H9 (cell line): ENCODE measurements around the gene PARP1. TPM values are rescaled to one million over a fixed set of nuclear protein-coding genes. Genes with fewer than 3 reads are reported as not detected.

Source experiments
- DNase-seq: peaks from one replicate; pipeline ENCODE4 v3.0.0-alpha.2; 2017
- H2AFZ ChIP-seq: one replicate; pipeline ENCODE4 v1.6.1; 2013; ENCODE audit warnings: mild to moderate bottlenecking, low read length, control low read depth, moderate library complexity
- H2AK5ac ChIP-seq: 2 replicates; pipeline ENCODE4 v1.6.1; 2013; ENCODE audit warnings: low read length, control low read depth, mixed read lengths; ENCODE audit not compliant: insufficient read length
- H2BK120ac ChIP-seq: one replicate; pipeline ENCODE4 v1.6.1; 2013; ENCODE audit warnings: low read depth, mild to moderate bottlenecking, low read length, control low read depth, inconsistent platforms; ENCODE audit not compliant: poor library complexity, severe bottlenecking
- H2BK12ac ChIP-seq: 2 replicates; pipeline ENCODE4 v1.6.1; 2013; ENCODE audit warnings: low read length, control low read depth, mixed read lengths, low read depth; ENCODE audit not compliant: insufficient read length
- H2BK15ac ChIP-seq: 2 replicates; pipeline ENCODE4 v1.6.1; 2013; ENCODE audit warnings: low read depth, low read length, control low read depth
- H2BK20ac ChIP-seq: one replicate; pipeline ENCODE4 v1.6.1; 2013; ENCODE audit warnings: low read depth, mild to moderate bottlenecking, low read length, control low read depth, inconsistent platforms; ENCODE audit not compliant: poor library complexity, severe bottlenecking
- H2BK5ac ChIP-seq: 2 replicates; pipeline ENCODE4 v1.6.1; 2013; ENCODE audit warnings: low read length, control low read depth, mixed read lengths; ENCODE audit not compliant: insufficient read length
- H3K14ac ChIP-seq: 2 replicates; pipeline ENCODE4 v1.6.1; 2013; ENCODE audit warnings: low read length, control low read depth; ENCODE audit not compliant: insufficient read depth
- H3K18ac ChIP-seq: 2 replicates; pipeline ENCODE4 v1.6.1; 2013; ENCODE audit warnings: low read depth, mild to moderate bottlenecking, mixed read lengths, low read length, control low read depth; ENCODE audit not compliant: insufficient read length
- H3K23ac ChIP-seq: 2 replicates; pipeline ENCODE4 v1.6.1; 2013; ENCODE audit warnings: low read length, control low read depth, mixed read lengths, low read depth; ENCODE audit not compliant: insufficient read length
- H3K23me2 ChIP-seq: 2 replicates; pipeline ENCODE4 v1.6.1; 2013; ENCODE audit warnings: low read depth, mild to moderate bottlenecking, mixed read lengths, low read length, control low read depth; ENCODE audit not compliant: insufficient read length, poor library complexity, severe bottlenecking
- H3K27ac ChIP-seq: 2 replicates; pipeline ENCODE4 v1.5.1; 2013; ENCODE audit warnings: low read length, control low read depth, mixed read lengths, low read depth; ENCODE audit not compliant: insufficient read length
- H3K27me3 ChIP-seq: 2 replicates; pipeline ENCODE4 v1.6.1; 2013; ENCODE audit warnings: low read length, control low read depth, inconsistent platforms; ENCODE audit not compliant: insufficient read depth
- H3K4ac ChIP-seq: 2 replicates; pipeline ENCODE4 v1.6.1; 2013; ENCODE audit warnings: low read depth, mild to moderate bottlenecking, control low read depth, inconsistent platforms, low read length, moderate library complexity
- H3K4me1 ChIP-seq: 2 replicates; pipeline ENCODE4 v1.6.1; 2013; ENCODE audit warnings: low read length, control low read depth, inconsistent platforms; ENCODE audit not compliant: insufficient read depth
- H3K4me2 ChIP-seq: 2 replicates; pipeline ENCODE4 v1.6.1; 2013; ENCODE audit warnings: low read length, control low read depth, mixed read lengths; ENCODE audit not compliant: insufficient read length, insufficient read depth
- H3K56ac ChIP-seq: 2 replicates; pipeline ENCODE4 v1.6.1; 2013; ENCODE audit warnings: low read depth, mild to moderate bottlenecking, mixed read lengths, low read length, control low read depth; ENCODE audit not compliant: insufficient read length
- H3K79me1 ChIP-seq: 2 replicates; pipeline ENCODE4 v1.6.1; 2013; ENCODE audit warnings: low read depth, mild to moderate bottlenecking, moderate library complexity, low read length, control low read depth, inconsistent platforms; ENCODE audit not compliant: insufficient read depth, poor library complexity, severe bottlenecking
- H3K79me2 ChIP-seq: 2 replicates; pipeline ENCODE4 v1.6.1; 2013; ENCODE audit warnings: low read length, control low read depth, inconsistent platforms; ENCODE audit not compliant: insufficient read depth
- H3K9ac ChIP-seq: 2 replicates; pipeline ENCODE4 v1.6.1; 2013; ENCODE audit warnings: low read length, control low read depth, mixed read lengths; ENCODE audit not compliant: insufficient read length; ENCODE audit errors: extremely low read depth
- H3K9me3 ChIP-seq: one replicate; pipeline ENCODE4 v1.6.1; 2013; ENCODE audit warnings: low read depth, low read length, inconsistent platforms; ENCODE audit not compliant: control insufficient read depth
- H3T11ph ChIP-seq: one replicate; pipeline ENCODE4 v1.6.1; 2013; ENCODE audit warnings: mild to moderate bottlenecking, low read length, control low read depth, inconsistent platforms
- H4K20me1 ChIP-seq: one replicate; pipeline ENCODE4 v1.6.1; 2013; ENCODE audit not compliant: control insufficient read depth, insufficient read length, insufficient read depth
- H4K5ac ChIP-seq: 2 replicates; pipeline ENCODE4 v1.6.1; 2013; ENCODE audit warnings: low read depth, mild to moderate bottlenecking, mixed read lengths, low read length, control low read depth; ENCODE audit not compliant: insufficient read length
- H4K8ac ChIP-seq: replicated peaks from 2 replicates; pipeline ENCODE4 v1.6.1; 2013; ENCODE audit warnings: low read length, control low read depth, mixed read lengths, low read depth; ENCODE audit not compliant: insufficient read length
- H4K91ac ChIP-seq: 2 replicates; pipeline ENCODE4 v1.6.1; 2013; ENCODE audit warnings: low read depth, mild to moderate bottlenecking, moderate library complexity, mixed read lengths, low read length, control low read depth; ENCODE audit not compliant: insufficient read length
- H3K27ac Mint-ChIP-seq, 3 experiments: 2 replicates in 2 of 3; 3 replicates in 1 of 3; pipeline ENCODE4 v1.8.0; 2020 to 2021; ENCODE audit warnings: mixed read lengths in 3 of 3, mild to moderate bottlenecking in 1 of 3, moderate library complexity in 1 of 3
- H3K27me3 Mint-ChIP-seq: 2 replicates; pipeline ENCODE4 v1.8.0; 2021; ENCODE audit warnings: low read depth, mild to moderate bottlenecking, moderate library complexity, mixed read lengths
- H3K36me3 Mint-ChIP-seq, 3 experiments: 2 replicates in 2 of 3; 3 replicates in 1 of 3; pipeline ENCODE4 v1.8.0; 2020 to 2021; ENCODE audit warnings: low read depth in 3 of 3, mixed read lengths in 3 of 3; ENCODE audit not compliant: insufficient read depth in 1 of 3
- H3K4me1 Mint-ChIP-seq, 2 experiments: 2 replicates each; pipeline ENCODE4 v1.8.0; 2020; ENCODE audit warnings: mixed read lengths in 2 of 2
- H3K4me3 Mint-ChIP-seq, 2 experiments: 2 replicates in 1 of 2; 3 replicates in 1 of 2; pipeline ENCODE4 v1.8.0; 2020 to 2021; ENCODE audit warnings: mild to moderate bottlenecking in 2 of 2, mixed read lengths in 2 of 2, moderate library complexity in 1 of 2
- H3K9me3 Mint-ChIP-seq, 2 experiments: 2 replicates in 1 of 2; 3 replicates in 1 of 2; pipeline ENCODE4 v1.8.0; 2020; ENCODE audit warnings: mild to moderate bottlenecking in 2 of 2, mixed read lengths in 2 of 2, moderate library complexity in 1 of 2
- CTCF ChIP-seq: fragments of 200-600 bp; sonication (generic); conservative IDR thresholded peaks from 3 replicates; pipeline ENCODE4 v1.8.0; 2021; ENCODE audit warnings: antibody characterized with exemption, mild to moderate bottlenecking
- WGBS: extraction: QIAGEN DNeasy Blood & Tissue Kit; methylation state at CpG from one replicate; pipeline ENCODE4 v1.1.7; 2013; ENCODE audit warnings: missing lambda C conversion rate, low lambda C conversion rate, mixed read lengths; ENCODE audit not compliant: insufficient read length; ENCODE audit errors: extremely low coverage; 5-methylcytosine and 5-hydroxymethylcytosine counted together
- total RNA-seq: library from RNA; stranded (reverse); gene quantifications from 2 replicates; pipeline ENCODE4 v1.2.1, GENCODE V29; 2021

PARP1 gene
- total RNA-seq, 1 experiment from 2014 or later: 337 TPM

GRCh38 chr1:226428348-226428747 lies 20.5 kb upstream of the PARP1 start:
- H2BK12ac ChIP-seq: no peak overlapping the region
- no peaks in the 10 kb centered on the region; the same call in 1 of the 2 replicates for H3K79me2 ChIP-seq
- H3K56ac ChIP-seq: no peak overlapping the region
- Mint-ChIP-seq H3K4me1 (peaks cover 12 to 21% of the 10 kb centered on the region in 2 experiments), H3K9me3 (no peaks in the 10 kb centered on the region), H3K36me3 (no peaks in the 10 kb centered on the region), H3K27ac (no peak overlapping the region), H3K27me3 (peaks cover 2% of the 10 kb centered on the region), H3K4me3 (no peak overlapping the region)
- H2BK120ac ChIP-seq: no peak overlapping the region
- H4K5ac ChIP-seq: no peak overlapping the region
- H3K27ac ChIP-seq: no peak overlapping the region
- WGBS: no CpG with 5 or more reads among the region's 5 CpGs
- H4K20me1 ChIP-seq: no peaks in the 10 kb centered on the region
- no peak overlapping the region for H2BK20ac ChIP-seq
- no peaks in the 10 kb centered on the region for H3K23me2 ChIP-seq
- H3K14ac ChIP-seq: no peak overlapping the region
- no peak overlapping the region for H3K18ac ChIP-seq
- no peak overlapping the region for H3K9ac ChIP-seq
- no peak for DNase-seq
- no peak overlapping the region for H2AK5ac ChIP-seq
- H3K4ac ChIP-seq: no peak overlapping the region
- H3K4me1 ChIP-seq: no peaks in the 10 kb centered on the region; the same call in 1 of the 2 replicates
- H3K9me3 ChIP-seq: no peaks in the 10 kb centered on the region
- no peak overlapping the region for H2BK5ac ChIP-seq
- H3K27me3 ChIP-seq: no peaks in the 10 kb centered on the region
- H4K91ac ChIP-seq: no peak overlapping the region
- H2AFZ ChIP-seq: no peak overlapping the region
- H3K79me1 ChIP-seq: no peaks in the 10 kb centered on the region
- no peak for TF ChIP-seq CTCF
- H3T11ph ChIP-seq: no peak overlapping the region
- H4K8ac ChIP-seq: no peak overlapping the region
- H3K23ac ChIP-seq: no peak overlapping the region
- no peak overlapping the region for H3K4me2 ChIP-seq
- no peak overlapping the region for H2BK15ac ChIP-seq
